ENCODE data around the gene CABCOCO1. TPM values are rescaled to one million over a fixed set of nuclear protein-coding genes. Genes with fewer than 3 reads are reported as not detected.

Gene CABCOCO1
- total RNA-seq, 1 donor: 0.43 TPM

GRCh38 chr10:61620506-61620905 is 42.2 kb upstream of the CABCOCO1 start:
- TF ChIP-seq, protein P1, sequence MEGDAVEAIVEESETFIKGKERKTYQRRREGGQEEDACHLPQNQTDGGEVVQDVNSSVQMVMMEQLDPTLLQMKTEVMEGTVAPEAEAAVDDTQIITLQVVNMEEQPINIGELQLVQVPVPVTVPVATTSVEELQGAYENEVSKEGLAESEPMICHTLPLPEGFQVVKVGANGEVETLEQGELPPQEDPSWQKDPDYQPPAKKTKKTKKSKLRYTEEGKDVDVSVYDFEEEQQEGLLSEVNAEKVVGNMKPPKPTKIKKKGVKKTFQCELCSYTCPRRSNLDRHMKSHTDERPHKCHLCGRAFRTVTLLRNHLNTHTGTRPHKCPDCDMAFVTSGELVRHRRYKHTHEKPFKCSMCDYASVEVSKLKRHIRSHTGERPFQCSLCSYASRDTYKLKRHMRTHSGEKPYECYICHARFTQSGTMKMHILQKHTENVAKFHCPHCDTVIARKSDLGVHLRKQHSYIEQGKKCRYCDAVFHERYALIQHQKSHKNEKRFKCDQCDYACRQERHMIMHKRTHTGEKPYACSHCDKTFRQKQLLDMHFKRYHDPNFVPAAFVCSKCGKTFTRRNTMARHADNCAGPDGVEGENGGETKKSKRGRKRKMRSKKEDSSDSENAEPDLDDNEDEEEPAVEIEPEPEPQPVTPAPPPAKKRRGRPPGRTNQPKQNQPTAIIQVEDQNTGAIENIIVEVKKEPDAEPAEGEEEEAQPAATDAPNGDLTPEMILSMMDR (IDR thresholded peaks at IDR 0.05; ENCODE audit: insufficient read depth, low read depth, low read length): no peak
- no peak for DNase-seq (ENCODE audit: low read depth)
- H3K4me3 ChIP-seq (ENCODE audit: low read depth, low read length): no peak overlapping the region

- peak; percentile 20 for DNase-seq (ENCODE audit: low read depth)
- TF ChIP-seq, protein P1 (IDR thresholded peaks at IDR 0.05; ENCODE audit: insufficient read depth, low read depth, low read length): no peak
Observed at GRCh38 chr10:61621605-61622051, 41.1 kb upstream of the CABCOCO1 start.

DNA sequence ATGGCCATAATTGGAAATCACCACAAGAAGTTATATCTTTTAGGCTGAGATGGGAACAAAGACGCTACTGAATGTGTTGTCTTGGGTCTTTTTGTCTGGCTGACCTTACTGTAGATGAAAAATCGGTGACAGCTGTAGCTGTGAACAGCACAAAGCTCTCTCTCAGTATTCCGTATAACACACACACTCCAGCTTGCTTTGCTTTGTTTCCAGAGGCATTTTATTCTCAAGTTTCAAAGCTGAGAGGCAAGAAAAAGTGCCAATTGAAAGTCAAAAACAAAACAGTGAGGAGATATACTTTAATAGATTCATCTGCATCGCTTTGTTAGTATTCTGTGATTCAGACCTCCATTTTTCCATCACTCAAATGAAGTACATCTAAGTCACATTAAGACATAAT is 39.6 kb upstream of the CABCOCO1 start:
- TF ChIP-seq, protein P1 (IDR thresholded peaks at IDR 0.05; ENCODE audit: insufficient read depth, low read depth, low read length): no peak
- no peak for DNase-seq (ENCODE audit: low read depth)

More at GRCh38 chr10:61621605-61622051, 41.1 kb upstream of the CABCOCO1 start:
- no peak overlapping the region for H3K4me3 ChIP-seq (ENCODE audit: low read depth, low read length)

GRCh38 chr10:61626209-61626608 is 36.5 kb upstream of the CABCOCO1 start:
- TF ChIP-seq, protein P1 (IDR thresholded peaks at IDR 0.05; ENCODE audit: insufficient read depth, low read depth, low read length): no peak
- H3K4me3 ChIP-seq (ENCODE audit: low read depth, low read length): no peak overlapping the region
- no peak for DNase-seq (ENCODE audit: low read depth)

More for the DNA sequence above, 39.6 kb upstream of the CABCOCO1 start:
- no peak overlapping the region for H3K4me3 ChIP-seq (ENCODE audit: low read depth, low read length)

GRCh38 chr10:61627266-61627665 is 35.5 kb upstream of the CABCOCO1 start:
- TF ChIP-seq, protein P1 (IDR thresholded peaks at IDR 0.05; ENCODE audit: insufficient read depth, low read depth, low read length): no peak
- no peak overlapping the region for H3K4me3 ChIP-seq (ENCODE audit: low read depth, low read length)
- DNase-seq (ENCODE audit: low read depth): peak; percentile 54

DNA sequence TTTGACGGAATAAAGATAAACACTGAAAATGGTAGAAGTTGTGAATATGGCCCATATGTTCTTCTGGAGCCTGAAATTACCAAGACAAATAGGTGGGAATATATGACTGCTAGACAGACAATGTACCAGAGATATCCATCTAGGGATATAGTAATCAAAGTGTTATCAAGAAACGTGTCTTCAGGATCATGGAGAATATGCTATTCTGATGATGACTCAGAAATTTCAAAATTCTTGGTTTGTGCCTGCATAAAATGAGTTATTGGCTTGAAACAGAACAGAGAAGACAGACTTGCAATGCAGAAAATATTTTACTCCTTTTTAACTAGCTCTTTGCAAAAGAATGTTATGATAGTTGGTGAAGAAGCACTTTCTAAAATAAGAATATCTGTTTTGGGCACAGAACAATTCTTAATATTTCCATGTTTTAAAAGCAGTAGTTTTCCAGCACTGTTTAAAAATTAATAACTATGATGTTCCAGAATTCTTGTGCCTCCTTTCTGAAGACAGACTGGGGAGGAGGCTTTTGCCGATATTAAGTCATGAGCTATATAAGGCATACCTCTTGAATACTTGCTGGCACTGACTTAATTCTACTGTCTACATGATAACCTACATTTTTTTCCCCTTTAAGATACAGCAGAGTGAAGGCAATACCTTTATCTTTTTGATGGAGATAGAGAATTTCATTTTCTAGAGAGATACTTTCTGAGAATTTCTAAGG is 34.4 kb upstream of the CABCOCO1 start:
- TF ChIP-seq, protein P1 (IDR thresholded peaks at IDR 0.05; ENCODE audit: insufficient read depth, low read depth, low read length): no peak
- H3K4me3 ChIP-seq (ENCODE audit: low read depth, low read length): no peak overlapping the region
- DNase-seq (ENCODE audit: low read depth): peak; percentile 67

Measured in fibroblast of villous mesenchyme (primary cell).